OCI-LY7 (cell line): ENCODE measurements around the gene NELFCD. TPM values are rescaled to one million over a fixed set of nuclear protein-coding genes. Genes with fewer than 3 reads are reported as not detected.
"Not testable (repeated sequence)": the region's sequence is repeated elsewhere in the genome, so short reads cannot be mapped to it uniquely, and the experiment has no call there.

ENCODE experiments used
- BruUV-seq: library from RNA; stranded (reverse); fragments of 400-500 nt; replicated peaks from 2 replicates; lab custom pipeline; 2021; lab: Mats Ljungman, UMichigan
- CTCF ChIA-PET: fragments of 300-600 bp; sonication (Branson Sonifier 250); formaldehyde crosslinking; loops from one replicate; lab custom pipeline; 2022; ENCODE audit warnings: antibody characterized with exemption; ENCODE audit not compliant: unreplicated experiment; lab: Charles Lee
- POLR2A ChIA-PET: fragments of 300-600 bp; sonication (Branson Sonifier 250); formaldehyde crosslinking; loops from one replicate; lab custom pipeline; 2022; ENCODE audit warnings: antibody characterized with exemption; lab: Charles Lee
- DNase-seq: peaks from one replicate; pipeline ENCODE4 v3.0.0-alpha.2; 2015; ENCODE audit warnings: low spot score
- H2AFZ ChIP-seq: fragments of 200-600 bp; sonication (generic), shearing (Covaris generic); 2 replicates; pipeline ENCODE4 v1.6.1; 2014; ENCODE audit warnings: mild to moderate bottlenecking, antibody characterized with exemption, low read length, moderate library complexity
- H3K27ac ChIP-seq: fragments of 200-600 bp; sonication (generic); 2 replicates; pipeline ENCODE4 v1.5.1; 2014; ENCODE audit warnings: mixed run types, low read depth, mild to moderate bottlenecking, moderate library complexity, low read length, inconsistent platforms; ENCODE audit not compliant: poor library complexity, severe bottlenecking
- H3K36me3 ChIP-seq: fragments of 200-600 bp; sonication (generic); 2 replicates; pipeline ENCODE4 v1.6.1; 2014; ENCODE audit warnings: mild to moderate bottlenecking, antibody characterized with exemption, low read length, moderate library complexity, mixed read lengths; ENCODE audit not compliant: insufficient read depth
- H3K4me1 ChIP-seq: fragments of 200-600 bp; sonication (generic); 2 replicates; pipeline ENCODE4 v1.5.1; 2014; ENCODE audit warnings: mild to moderate bottlenecking, low read length; ENCODE audit not compliant: insufficient read depth, poor library complexity, severe bottlenecking
- H3K4me2 ChIP-seq: fragments of 200-600 bp; sonication (generic); 2 replicates; pipeline ENCODE4 v1.6.1; 2014; ENCODE audit warnings: mild to moderate bottlenecking, low read length
- H3K4me3 ChIP-seq: fragments of 200-600 bp; sonication (generic); 2 replicates; pipeline ENCODE4 v1.5.1; 2014; ENCODE audit warnings: mild to moderate bottlenecking, low read depth, low read length; ENCODE audit not compliant: poor library complexity, severe bottlenecking
- H3K79me2 ChIP-seq: fragments of 200-600 bp; sonication (generic); 2 replicates; pipeline ENCODE4 v1.6.1; 2016; ENCODE audit warnings: low read depth, mild to moderate bottlenecking, low read length, moderate library complexity, mixed read lengths; ENCODE audit not compliant: insufficient read depth
- H3K9me2 ChIP-seq: fragments of 200-600 bp; sonication (generic); 2 replicates; pipeline ENCODE4 v1.6.1; 2016; ENCODE audit warnings: mild to moderate bottlenecking, low read length, mixed read lengths; ENCODE audit not compliant: insufficient read depth
- H3K9me3 ChIP-seq: fragments of 200-600 bp; sonication (generic); 2 replicates; pipeline ENCODE4 v1.6.1; 2014; ENCODE audit warnings: mild to moderate bottlenecking, mixed run types, low read length, mixed read lengths
- H4K20me1 ChIP-seq: fragments of 200-600 bp; sonication (generic); 2 replicates; pipeline ENCODE4 v1.6.1; 2014; ENCODE audit warnings: mild to moderate bottlenecking, antibody characterized with exemption, low read length, moderate library complexity, mixed read lengths; ENCODE audit not compliant: insufficient read depth
- EZH2phosphoT487 ChIP-seq: fragments of 200-600 bp; sonication (generic); IDR thresholded peaks from 2 replicates; pipeline ENCODE4 v1.6.1; 2018; ENCODE audit warnings: low read depth, borderline replicate concordance, mild to moderate bottlenecking, mixed run types, antibody characterized with exemption, low read length, moderate library complexity, mixed read lengths
- intact Hi-C: fragments of 100-400 bp; cut with micrococcal nuclease; formaldehyde crosslinking; loops from one replicate; pipeline ENCODE4 v1.10.0; 2022; ENCODE audit not compliant: unreplicated experiment
- total RNA-seq, 2 experiments: library from RNA; depleted of rRNA in 1 of 2; stranded (reverse); fragments of >200 nt in 1 of 2; shearing (Covaris generic) in 1 of 2; gene quantifications; 2 replicates each; pipeline ENCODE4 v1.2.3, GENCODE V29; 2014 to 2022
- TF ChIP-seq, protein P1 (sequence below): fragments of 200-600 bp; sonication (generic); conservative IDR thresholded peaks from 2 replicates; pipeline ENCODE4 v1.5.1; 2014; ENCODE audit warnings: mild to moderate bottlenecking, antibody characterized with exemption, low read length, moderate library complexity, mixed read lengths

The NELFCD gene
- total RNA-seq, 2 experiments from 2014 or later, result 90.7 to 143 TPM

DNA sequence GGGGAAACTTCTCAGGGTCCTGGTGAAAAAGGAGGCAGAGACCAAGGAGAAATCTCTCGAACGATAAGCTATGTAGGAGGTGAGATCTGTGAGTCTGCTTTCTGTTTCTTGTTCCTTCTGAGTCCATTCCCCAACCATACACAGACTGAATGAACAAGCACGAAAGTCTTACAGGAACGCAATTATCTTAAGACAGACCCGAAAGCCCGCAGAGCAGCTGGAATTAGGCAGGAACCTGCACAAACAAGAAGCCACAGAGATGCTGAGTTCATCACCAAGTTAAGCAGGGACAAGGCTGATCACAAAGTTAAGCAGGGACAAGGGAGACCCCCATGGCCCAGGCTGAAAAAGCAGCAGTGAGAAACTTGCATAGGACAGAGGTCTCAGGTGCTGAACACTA is 21.4 kb upstream of the NELFCD start:
- Histone ChIP-seq H2AFZ (no peak overlapping the region), H3K9me3 (no peaks in the 10 kb centered on the region), H3K36me3 (no peaks in the 10 kb centered on the region), H3K9me2 (no peaks in the 10 kb centered on the region), H3K79me2 (no peaks in the 10 kb centered on the region), H3K4me3 (no peak overlapping the region), H3K4me2 (no peak overlapping the region), H4K20me1 (no peaks in the 10 kb centered on the region), H3K4me1 (no peaks in the 10 kb centered on the region), H3K27ac (no peak overlapping the region)
- no peak for DNase-seq
- intact Hi-C loops, result no loop called here
- ChIA-PET POLR2A (interaction anchor here (0.8 kb wide), 1 partner anchor 36 kb away, joined by 3 read pairs; no protein-coding TSS in a partner anchor), CTCF (no interaction called here)
- no TSS peak for BruUV-seq
- TF ChIP-seq EZH2phosphoT487, result no peak

DNA sequence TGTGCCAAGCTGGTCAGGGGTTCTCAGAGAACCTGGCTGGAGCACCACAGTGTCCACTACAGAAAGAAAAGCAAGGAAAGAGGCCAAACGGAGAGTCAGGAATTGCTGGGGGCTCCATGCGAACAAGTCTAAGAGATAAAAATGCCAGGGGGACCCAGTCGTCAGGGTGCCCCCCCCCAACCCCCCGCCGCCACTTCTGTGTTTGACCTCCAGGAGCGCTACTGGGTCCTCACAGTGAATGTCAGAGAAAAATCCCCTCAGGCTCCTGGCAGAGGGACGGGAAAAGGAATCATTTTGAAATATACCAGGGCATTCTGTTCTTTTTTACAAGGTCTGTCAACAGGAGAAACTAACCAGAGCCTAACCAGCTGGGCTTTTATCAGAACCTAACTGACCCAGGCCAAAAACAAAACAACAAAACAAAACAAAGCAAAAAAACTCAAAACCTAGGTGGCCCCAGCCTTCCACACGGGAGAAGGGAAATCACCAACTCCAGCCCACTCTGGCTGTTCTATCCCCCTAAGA is 17.9 kb upstream of the NELFCD start:
- ChIA-PET CTCF (no interaction called here), POLR2A (no interaction called here)
- Histone ChIP-seq H4K20me1 (no peaks in the 10 kb centered on the region), H3K9me2 (no peaks in the 10 kb centered on the region), H3K27ac (no peak overlapping the region), H3K4me3 (no peak overlapping the region), H3K9me3 (no peaks in the 10 kb centered on the region), H3K79me2 (no peaks in the 10 kb centered on the region), H3K4me1 (no peaks in the 10 kb centered on the region), H2AFZ (no peak overlapping the region), H3K36me3 (no peaks in the 10 kb centered on the region), H3K4me2 (no peak overlapping the region)
- TF ChIP-seq EZH2phosphoT487, result no peak
- TF ChIP-seq, protein P1, sequence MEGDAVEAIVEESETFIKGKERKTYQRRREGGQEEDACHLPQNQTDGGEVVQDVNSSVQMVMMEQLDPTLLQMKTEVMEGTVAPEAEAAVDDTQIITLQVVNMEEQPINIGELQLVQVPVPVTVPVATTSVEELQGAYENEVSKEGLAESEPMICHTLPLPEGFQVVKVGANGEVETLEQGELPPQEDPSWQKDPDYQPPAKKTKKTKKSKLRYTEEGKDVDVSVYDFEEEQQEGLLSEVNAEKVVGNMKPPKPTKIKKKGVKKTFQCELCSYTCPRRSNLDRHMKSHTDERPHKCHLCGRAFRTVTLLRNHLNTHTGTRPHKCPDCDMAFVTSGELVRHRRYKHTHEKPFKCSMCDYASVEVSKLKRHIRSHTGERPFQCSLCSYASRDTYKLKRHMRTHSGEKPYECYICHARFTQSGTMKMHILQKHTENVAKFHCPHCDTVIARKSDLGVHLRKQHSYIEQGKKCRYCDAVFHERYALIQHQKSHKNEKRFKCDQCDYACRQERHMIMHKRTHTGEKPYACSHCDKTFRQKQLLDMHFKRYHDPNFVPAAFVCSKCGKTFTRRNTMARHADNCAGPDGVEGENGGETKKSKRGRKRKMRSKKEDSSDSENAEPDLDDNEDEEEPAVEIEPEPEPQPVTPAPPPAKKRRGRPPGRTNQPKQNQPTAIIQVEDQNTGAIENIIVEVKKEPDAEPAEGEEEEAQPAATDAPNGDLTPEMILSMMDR, result no peak
- DNase-seq, result no peak
- intact Hi-C loops, result no loop called here
- BruUV-seq, result no TSS peak

DNA sequence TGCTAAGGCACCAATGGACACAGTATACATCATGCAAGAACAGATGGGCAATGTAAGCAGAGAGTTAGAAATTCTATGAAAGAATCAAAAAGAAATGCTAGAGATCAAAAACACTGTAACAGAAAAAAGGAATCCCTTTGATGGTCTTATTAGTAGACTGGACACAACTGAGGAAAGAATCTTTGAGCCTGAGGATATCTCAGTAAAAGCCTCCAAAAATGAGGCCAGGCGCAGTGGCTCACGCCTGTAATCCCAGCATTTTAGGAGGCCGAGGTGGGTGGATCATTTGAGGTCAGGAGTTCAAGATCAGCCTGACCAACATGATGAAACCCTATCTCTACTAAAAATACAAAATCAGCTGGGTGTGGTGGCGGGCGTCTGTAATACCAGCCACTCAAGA is 17.1 kb upstream of the NELFCD start:
- DNase-seq, H3K36me3 ChIP-seq, POLR2A ChIA-PET, H3K4me2 ChIP-seq, BruUV-seq, H3K9me3 ChIP-seq, intact Hi-C loops, H3K4me3 ChIP-seq, CTCF ChIA-PET, H3K4me1 ChIP-seq, H3K27ac ChIP-seq, H4K20me1 ChIP-seq, H3K9me2 ChIP-seq, H2AFZ ChIP-seq, H3K79me2 ChIP-seq: not testable (repeated sequence)
